Immature natural killer cell (primary cell): ENCODE results near the gene GRK5. TPM values are rescaled to one million over a fixed set of nuclear protein-coding genes. Genes with fewer than 3 reads are reported as not detected.
"Not testable (repeated sequence)": the region's sequence is repeated elsewhere in the genome, so short reads cannot be mapped to it uniquely, and the experiment has no call there.

ENCODE experiments used
- DNase-seq, 3 donors: peaks; one replicate each; pipeline ENCODE4 v3.0.0; 2022; ENCODE audit warnings: mixed read lengths in 1 of 3
- H3K27ac Mint-ChIP-seq, 6 donors: one replicate each; pipeline ENCODE4 v1.8.0; 2020; ENCODE audit warnings: mixed read lengths in 6 of 6, mild to moderate bottlenecking in 5 of 6, inconsistent platforms in 4 of 6, moderate library complexity in 3 of 6
- H3K27me3 Mint-ChIP-seq, 3 donors: one replicate each; pipeline ENCODE4 v1.8.0; 2020 to 2021; ENCODE audit warnings: low read depth in 3 of 3, mild to moderate bottlenecking in 3 of 3, mixed read lengths in 3 of 3, moderate library complexity in 3 of 3, inconsistent platforms in 1 of 3
- H3K36me3 Mint-ChIP-seq, 3 donors: one replicate each; pipeline ENCODE4 v1.8.0; 2020; ENCODE audit warnings: mixed read lengths in 3 of 3, inconsistent platforms in 2 of 3, mild to moderate bottlenecking in 2 of 3
- H3K4me1 Mint-ChIP-seq, 2 donors: one replicate each; pipeline ENCODE4 v1.8.0; 2020; ENCODE audit warnings: inconsistent platforms in 2 of 2, mild to moderate bottlenecking in 2 of 2, mixed read lengths in 2 of 2, moderate library complexity in 1 of 2
- H3K4me3 Mint-ChIP-seq, 5 donors: one replicate each; pipeline ENCODE4 v1.8.0; 2020; ENCODE audit warnings: mild to moderate bottlenecking in 5 of 5, mixed read lengths in 5 of 5, inconsistent platforms in 3 of 5, moderate library complexity in 3 of 5
- H3K9me3 Mint-ChIP-seq, 6 donors: one replicate each; pipeline ENCODE4 v1.8.0; 2020; ENCODE audit warnings: mild to moderate bottlenecking in 6 of 6, mixed read lengths in 6 of 6, inconsistent platforms in 4 of 6, moderate library complexity in 3 of 6
- polyA plus RNA-seq, 3 donors: library from polyadenylated mRNA; unstranded; fragments of 300-500 nt; fragmentation: Illumina TruSeq; gene quantifications; one replicate each; pipeline ENCODE4 v1.2.3, GENCODE V29; 2021

GRK5 gene
- polyA plus RNA-seq, 3 donors from 2014 or later, result 2.1 to 12.4 (median 3.3) TPM

DNA sequence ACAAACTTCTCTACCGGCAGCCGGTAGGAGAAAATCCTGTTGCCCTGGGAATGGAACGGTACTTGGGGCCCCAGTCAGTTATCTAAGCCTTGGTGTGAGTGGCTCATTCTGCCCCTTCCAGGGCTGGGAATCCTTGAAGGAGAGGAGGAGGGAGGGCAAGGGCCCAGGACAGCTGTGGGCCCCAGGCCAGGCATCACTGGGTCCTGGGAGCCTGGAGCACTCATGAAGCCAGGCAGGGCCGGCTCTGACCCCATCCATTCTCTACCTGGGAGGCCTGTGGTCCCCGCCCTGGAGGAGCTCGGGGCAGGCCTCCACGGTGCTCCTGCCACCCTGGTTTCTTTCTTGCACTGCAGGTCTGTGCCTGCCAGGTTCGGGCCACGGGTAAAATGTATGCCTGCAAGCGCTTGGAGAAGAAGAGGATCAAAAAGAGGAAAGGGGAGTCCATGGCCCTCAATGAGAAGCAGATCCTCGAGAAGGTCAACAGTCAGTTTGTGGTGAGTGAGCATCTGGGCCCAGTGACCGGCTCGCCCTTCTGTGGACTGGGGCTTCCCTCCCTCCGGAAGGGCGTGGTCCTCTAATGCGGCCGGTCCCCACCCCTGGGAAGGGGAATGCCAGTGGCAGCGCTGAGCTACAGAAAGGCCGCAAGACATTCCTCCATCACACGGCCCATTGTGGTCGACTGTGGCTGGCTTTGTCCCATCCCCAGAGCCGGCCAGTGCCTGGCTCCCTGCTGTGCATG is 223.8 kb downstream of the GRK5 start:
- Mint-ChIP-seq H3K36me3 (peaks cover 19 to 34% (median 32%) of the 10 kb centered on the region in 3 donors), H3K4me1 (no peaks in the 10 kb centered on the region), H3K4me3 (no peak overlapping the region), H3K27me3 (peaks cover 0 to 3% (median 2%) of the 10 kb centered on the region in 3 donors), H3K9me3 (no peaks in the 10 kb centered on the region), H3K27ac (no peak overlapping the region)
- DNase-seq, result no peak

GRCh38 chr10:119431773-119432135 is 224.4 kb downstream of the GRK5 start:
- no peaks in the 10 kb centered on the region for H3K4me1 Mint-ChIP-seq
- no peaks in the 10 kb centered on the region for H3K9me3 Mint-ChIP-seq
- no peak for DNase-seq
- peaks cover 0 to 3% (median 2%) of the 10 kb centered on the region in 3 donors for H3K27me3 Mint-ChIP-seq
- H3K27ac Mint-ChIP-seq, result no peak overlapping the region
- H3K36me3 Mint-ChIP-seq, result peaks cover 19 to 34% (median 32%) of the 10 kb centered on the region in 3 donors
- no peak overlapping the region for H3K4me3 Mint-ChIP-seq

DNA sequence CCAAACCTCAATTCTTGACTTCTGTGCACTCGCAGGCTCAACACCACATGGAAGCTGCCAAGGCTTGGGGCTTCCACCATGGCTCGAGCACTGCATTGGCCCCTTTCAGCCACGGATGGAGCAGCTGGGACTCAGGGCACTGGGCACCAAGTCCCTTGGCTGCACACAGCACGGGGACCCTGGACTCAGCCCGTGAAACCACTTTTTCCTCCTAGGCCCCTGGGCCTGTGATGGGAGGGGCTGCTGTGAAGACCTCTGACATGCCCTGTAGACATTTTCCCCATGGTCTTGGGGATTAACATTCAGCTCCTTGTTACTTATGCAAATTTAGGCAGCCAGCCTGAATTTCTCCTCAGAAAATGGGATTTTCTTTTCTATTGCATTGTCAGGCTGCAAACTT is 227.6 kb downstream of the GRK5 start:
- H3K4me3 Mint-ChIP-seq, result not testable (repeated sequence)
- peaks cover 19 to 32% (median 26%) of the 10 kb centered on the region in 3 donors for H3K36me3 Mint-ChIP-seq

GRCh38 chr10:119438717-119439116 is 231.3 kb downstream of the GRK5 start:
- H3K27ac Mint-ChIP-seq, result no peak overlapping the region
- H3K4me3 Mint-ChIP-seq, result no peak overlapping the region
- peaks cover 17 to 21% (median 17%) of the 10 kb centered on the region in 3 donors for H3K36me3 Mint-ChIP-seq
- H3K4me1 Mint-ChIP-seq, result no peaks in the 10 kb centered on the region
- H3K9me3 Mint-ChIP-seq, result no peaks in the 10 kb centered on the region
- H3K27me3 Mint-ChIP-seq, result peaks cover 0 to 8% (median 4%) of the 10 kb centered on the region in 3 donors
- DNase-seq, result no peak

More for the DNA sequence above, 227.6 kb downstream of the GRK5 start:
- H3K27me3 Mint-ChIP-seq, DNase-seq, H3K9me3 Mint-ChIP-seq, H3K27ac Mint-ChIP-seq, H3K4me1 Mint-ChIP-seq: not testable (repeated sequence)

DNA sequence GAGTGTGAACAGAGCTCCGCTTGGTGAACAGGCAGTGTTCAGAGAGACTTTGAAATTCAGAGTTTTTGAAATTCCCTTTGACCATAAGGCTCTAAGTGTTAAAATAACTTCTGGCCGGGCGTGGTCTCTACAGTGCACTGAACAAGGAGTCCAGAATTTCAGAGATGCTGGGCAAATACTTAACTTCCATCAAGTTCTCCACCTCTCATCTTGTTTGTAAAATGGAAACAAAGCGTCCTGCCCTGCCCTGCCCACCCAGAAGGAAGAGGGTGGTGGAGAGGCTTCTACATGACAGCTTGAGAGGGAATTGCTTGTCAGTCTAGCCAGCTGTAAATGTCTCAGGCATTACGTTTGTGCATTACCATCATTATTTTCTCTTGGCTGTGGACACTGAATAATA is 232.6 kb downstream of the GRK5 start:
- peaks cover 0 to 10% (median 4%) of the 10 kb centered on the region in 3 donors for H3K27me3 Mint-ChIP-seq
- H3K4me1 Mint-ChIP-seq, result no peaks in the 10 kb centered on the region
- H3K4me3 Mint-ChIP-seq, result no peak overlapping the region
- H3K36me3 Mint-ChIP-seq, result peaks cover 8 to 13% (median 10%) of the 10 kb centered on the region in 3 donors
- H3K9me3 Mint-ChIP-seq, result no peaks in the 10 kb centered on the region
- DNase-seq, result no peak
- H3K27ac Mint-ChIP-seq, result peak overlapping the region in 1 of 6 donors; percentile 50

GRCh38 chr10:119441151-119441821 is 233.9 kb downstream of the GRK5 start:
- H3K9me3 Mint-ChIP-seq, result no peaks in the 10 kb centered on the region
- DNase-seq, result no peak
- peaks cover 0 to 3% (median 0%) of the 10 kb centered on the region in 3 donors for H3K36me3 Mint-ChIP-seq
- no peak overlapping the region for H3K4me3 Mint-ChIP-seq
- H3K27ac Mint-ChIP-seq, result no peak overlapping the region
- H3K27me3 Mint-ChIP-seq, result peaks cover 5 to 10% (median 6%) of the 10 kb centered on the region in 3 donors
- peaks cover 0 to 4% of the 10 kb centered on the region in 2 donors for H3K4me1 Mint-ChIP-seq

DNA sequence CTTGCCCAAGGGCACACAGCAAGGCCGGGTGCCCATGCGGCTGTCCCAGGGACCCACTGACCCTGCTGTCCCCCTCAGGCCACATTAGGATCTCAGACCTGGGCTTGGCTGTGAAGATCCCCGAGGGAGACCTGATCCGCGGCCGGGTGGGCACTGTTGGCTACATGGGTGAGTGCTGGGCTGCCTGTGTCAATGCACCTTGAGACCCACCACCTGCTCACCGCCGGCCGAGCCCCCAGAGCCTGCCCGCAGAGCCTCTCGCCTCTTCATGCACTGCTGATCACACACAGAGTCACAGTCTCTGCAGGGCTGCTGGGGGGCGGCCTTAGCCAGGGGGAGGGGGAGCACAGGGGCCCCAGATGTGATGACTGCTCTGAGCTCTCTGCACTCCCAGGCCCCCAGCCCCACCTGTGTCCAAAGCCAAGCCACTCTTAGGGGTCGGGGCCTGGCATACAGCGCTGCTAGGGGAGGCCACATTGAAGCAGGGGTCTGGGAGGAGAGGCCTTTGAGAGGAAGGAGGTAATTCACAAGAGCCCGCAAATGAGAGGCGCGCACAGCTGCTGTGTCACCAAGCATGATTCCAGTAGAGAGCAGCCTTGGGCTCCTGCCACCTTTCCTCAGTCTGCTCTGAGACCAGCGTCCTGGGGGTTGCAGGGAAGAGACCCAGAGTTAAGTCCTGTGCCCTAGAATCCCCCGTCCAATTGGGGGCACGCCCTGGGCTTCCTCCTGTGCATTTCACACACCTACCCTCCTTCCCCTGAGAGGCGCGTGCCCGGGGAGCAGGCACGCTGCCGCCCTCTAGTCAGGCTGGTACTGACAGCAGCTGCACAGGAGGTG is 234.8 kb downstream of the GRK5 start:
- no peaks in the 10 kb centered on the region for H3K9me3 Mint-ChIP-seq
- DNase-seq, result no peak
- H3K4me3 Mint-ChIP-seq, result no peak overlapping the region
- no peak overlapping the region for H3K27ac Mint-ChIP-seq
- peaks cover 0 to 4% of the 10 kb centered on the region in 2 donors for H3K4me1 Mint-ChIP-seq
- peaks cover 5 to 10% (median 6%) of the 10 kb centered on the region in 3 donors for H3K27me3 Mint-ChIP-seq
- H3K36me3 Mint-ChIP-seq, result peaks cover 0 to 5% (median 0%) of the 10 kb centered on the region in 3 donors

DNA sequence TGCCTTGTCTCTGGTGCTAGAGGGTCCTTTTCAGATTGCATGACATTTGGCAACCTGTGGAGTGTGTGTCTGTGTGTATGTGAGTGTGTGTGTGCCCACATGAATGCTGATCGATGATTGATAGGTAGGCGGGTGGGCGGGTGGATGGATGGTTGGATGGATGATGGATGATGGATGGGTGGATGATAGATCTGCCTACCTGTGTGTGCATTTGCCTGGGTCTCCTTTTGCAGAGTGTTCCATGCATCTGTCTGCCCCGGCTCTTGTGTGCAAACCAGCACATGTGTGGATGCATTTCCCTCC is 235.3 kb downstream of the GRK5 start:
- Mint-ChIP-seq H3K4me3 (no peak overlapping the region), H3K4me1 (peaks cover 0 to 4% of the 10 kb centered on the region in 2 donors), H3K9me3 (no peaks in the 10 kb centered on the region), H3K27me3 (peaks cover 5 to 10% (median 6%) of the 10 kb centered on the region in 3 donors), H3K36me3 (peaks cover 0 to 4% (median 0%) of the 10 kb centered on the region in 3 donors), H3K27ac (peak overlapping the region in 2 of 6 donors; percentile 40 to 43)
- DNase-seq, result no peak

GRCh38 chr10:119443441-119443840 is 236.1 kb downstream of the GRK5 start:
- no peaks in the 10 kb centered on the region for H3K9me3 Mint-ChIP-seq
- no peak overlapping the region for H3K27ac Mint-ChIP-seq
- peaks cover 2 to 10% (median 5%) of the 10 kb centered on the region in 3 donors for H3K27me3 Mint-ChIP-seq
- no peak overlapping the region for H3K4me3 Mint-ChIP-seq
- peaks cover 0 to 4% (median 0%) of the 10 kb centered on the region in 3 donors for H3K36me3 Mint-ChIP-seq
- no peak for DNase-seq
- peaks cover 0 to 4% of the 10 kb centered on the region in 2 donors for H3K4me1 Mint-ChIP-seq

GRCh38 chr10:119443970-119444660 is 236.7 kb downstream of the GRK5 start:
- Mint-ChIP-seq H3K4me3 (no peak overlapping the region), H3K27ac (no peak overlapping the region)

GRCh38 chr10:119444866-119445265 is 237.5 kb downstream of the GRK5 start:
- Mint-ChIP-seq H3K4me3 (no peak overlapping the region), H3K9me3 (no peaks in the 10 kb centered on the region), H3K27ac (peak overlapping the region in 1 of 6 donors; percentile 28), H3K27me3 (peaks cover 2 to 11% (median 5%) of the 10 kb centered on the region in 3 donors), H3K4me1 (peaks cover 0 to 4% of the 10 kb centered on the region in 2 donors), H3K36me3 (peaks cover 0 to 4% (median 0%) of the 10 kb centered on the region in 3 donors)
- DNase-seq, result no peak

More at GRCh38 chr10:119443970-119444660, 236.7 kb downstream of the GRK5 start:
- peaks cover 2 to 11% (median 5%) of the 10 kb centered on the region in 3 donors for H3K27me3 Mint-ChIP-seq
- peaks cover 0 to 4% (median 0%) of the 10 kb centered on the region in 3 donors for H3K36me3 Mint-ChIP-seq
- H3K9me3 Mint-ChIP-seq, result no peaks in the 10 kb centered on the region
- peaks cover 0 to 4% of the 10 kb centered on the region in 2 donors for H3K4me1 Mint-ChIP-seq
- no peak for DNase-seq

DNA sequence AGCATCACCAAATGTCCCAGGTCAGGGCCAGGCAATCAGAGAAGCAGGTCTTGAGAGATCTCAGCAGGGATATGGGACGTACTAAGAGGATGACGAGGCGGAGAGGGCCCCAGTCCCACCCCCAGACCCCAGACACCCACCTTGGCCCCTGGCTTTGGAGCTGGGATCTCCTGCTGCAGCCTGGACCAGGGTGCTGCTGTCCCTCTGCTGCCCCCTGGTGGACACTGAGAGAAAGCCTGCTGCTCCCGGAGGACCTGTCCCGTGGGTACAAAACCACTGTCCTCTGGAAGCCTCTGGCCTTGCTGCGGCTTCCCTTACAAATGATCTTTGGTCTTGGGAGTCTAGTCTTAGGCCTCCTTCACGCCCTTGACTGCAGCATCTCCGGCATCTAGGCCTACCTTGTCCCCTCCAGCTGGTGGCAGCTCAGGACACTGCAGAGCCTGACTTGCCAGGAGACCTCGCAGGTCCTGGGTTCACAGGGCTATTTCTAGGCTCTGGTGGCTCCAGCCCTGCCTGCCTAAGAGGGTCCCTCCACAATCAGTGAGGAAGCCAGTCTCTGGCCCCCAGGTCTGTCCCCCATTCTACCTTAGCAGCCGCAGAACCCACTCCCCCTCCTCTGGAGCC is 238.1 kb downstream of the GRK5 start:
- Mint-ChIP-seq H3K27me3 (peaks cover 2 to 9% (median 5%) of the 10 kb centered on the region in 3 donors), H3K36me3 (peaks cover 0 to 4% (median 0%) of the 10 kb centered on the region in 3 donors), H3K27ac (peak overlapping the region in 1 of 6 donors; percentile 28), H3K4me1 (peaks cover 0 to 4% of the 10 kb centered on the region in 2 donors), H3K9me3 (no peaks in the 10 kb centered on the region), H3K4me3 (no peak overlapping the region)
- peak; percentile 76 to 79 (median 78) for DNase-seq

GRCh38 chr10:119445935-119446317 is 238.6 kb downstream of the GRK5 start:
- H3K9me3 Mint-ChIP-seq, result no peaks in the 10 kb centered on the region
- H3K4me3 Mint-ChIP-seq, result no peak overlapping the region
- peaks cover 0 to 4% (median 0%) of the 10 kb centered on the region in 3 donors for H3K36me3 Mint-ChIP-seq
- peaks cover 2 to 7% (median 5%) of the 10 kb centered on the region in 3 donors for H3K27me3 Mint-ChIP-seq
- H3K4me1 Mint-ChIP-seq, result peaks cover 0 to 4% of the 10 kb centered on the region in 2 donors
- no peak overlapping the region for H3K27ac Mint-ChIP-seq
- no peak for DNase-seq
